Activated CD4-positive, CD25-positive, alpha-beta regulatory T cell treated with anti-CD3 and anti-CD28 coated beads, Interleukin-2, amount 50 U/mL, for 72 hours (primary cell): Measurements from ENCODE around the gene PVALEF.

Experiments
- DNase-seq: peaks from one replicate; pipeline ENCODE4 v3.0.0; 2021

The PVALEF gene

GRCh38 chr17:81165246-81166032, at the start of gene PVALEF:
Gene PVALEF (plus strand): TSS chr17:81165507. CDS start chr17:81181227, 15,720 bp downstream.
- DNase-seq = no peak

- no peak for DNase-seq
Measured at GRCh38 chr17:81115749-81116464, 49.4 kb upstream of the PVALEF start.

DNA sequence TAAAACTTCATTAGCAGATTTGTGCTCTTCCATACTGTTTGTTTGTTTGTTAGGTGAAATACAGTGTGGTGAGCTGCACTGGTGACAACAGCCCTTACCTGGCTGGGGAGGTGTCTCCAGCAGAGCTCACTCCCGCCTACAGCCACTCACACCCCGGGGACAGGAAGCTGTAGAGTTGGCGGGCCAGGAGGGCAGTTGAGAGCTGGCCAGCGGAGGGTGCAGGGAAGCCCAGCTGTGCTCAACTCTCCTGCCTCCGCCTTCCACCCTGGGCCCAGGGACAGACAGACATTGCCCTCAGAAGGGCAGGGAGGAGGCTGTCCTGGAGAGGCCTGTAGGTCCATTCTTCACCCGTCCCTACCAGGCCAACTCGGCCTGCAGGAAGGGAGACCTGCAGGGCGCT, 48.6 kb upstream of the PVALEF start:
- no peak for DNase-seq

DNA sequence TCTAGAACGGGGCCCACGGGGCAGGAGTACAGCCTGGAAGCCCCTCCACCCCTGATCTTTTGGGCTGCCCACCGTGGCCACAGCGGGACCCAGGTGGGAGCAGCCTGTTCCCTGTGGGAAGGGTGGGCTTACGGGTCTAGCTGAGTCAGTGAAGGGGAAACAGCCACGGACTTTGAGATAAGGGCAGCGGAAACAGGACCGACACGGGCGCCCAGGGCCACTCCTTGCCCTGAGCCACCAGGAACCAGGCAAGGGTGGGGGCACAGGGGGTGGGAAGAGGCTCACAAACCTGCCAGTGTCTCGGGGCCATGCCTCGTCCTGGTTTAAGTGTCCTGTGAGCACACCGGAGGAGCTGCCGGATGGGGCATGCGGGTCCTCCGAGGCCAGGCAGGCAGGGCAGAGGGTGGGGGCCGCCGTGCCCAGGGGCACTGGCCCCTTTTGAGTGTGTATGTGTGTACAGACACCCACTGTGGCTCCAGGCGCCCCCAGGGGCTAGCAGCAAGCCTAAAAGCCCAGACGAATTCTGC, 47.6 kb upstream of the PVALEF start:
- DNase-seq = no peak

- no peak for DNase-seq
Measured at GRCh38 chr17:81118308-81119221, 46.7 kb upstream of the PVALEF start.

DNA sequence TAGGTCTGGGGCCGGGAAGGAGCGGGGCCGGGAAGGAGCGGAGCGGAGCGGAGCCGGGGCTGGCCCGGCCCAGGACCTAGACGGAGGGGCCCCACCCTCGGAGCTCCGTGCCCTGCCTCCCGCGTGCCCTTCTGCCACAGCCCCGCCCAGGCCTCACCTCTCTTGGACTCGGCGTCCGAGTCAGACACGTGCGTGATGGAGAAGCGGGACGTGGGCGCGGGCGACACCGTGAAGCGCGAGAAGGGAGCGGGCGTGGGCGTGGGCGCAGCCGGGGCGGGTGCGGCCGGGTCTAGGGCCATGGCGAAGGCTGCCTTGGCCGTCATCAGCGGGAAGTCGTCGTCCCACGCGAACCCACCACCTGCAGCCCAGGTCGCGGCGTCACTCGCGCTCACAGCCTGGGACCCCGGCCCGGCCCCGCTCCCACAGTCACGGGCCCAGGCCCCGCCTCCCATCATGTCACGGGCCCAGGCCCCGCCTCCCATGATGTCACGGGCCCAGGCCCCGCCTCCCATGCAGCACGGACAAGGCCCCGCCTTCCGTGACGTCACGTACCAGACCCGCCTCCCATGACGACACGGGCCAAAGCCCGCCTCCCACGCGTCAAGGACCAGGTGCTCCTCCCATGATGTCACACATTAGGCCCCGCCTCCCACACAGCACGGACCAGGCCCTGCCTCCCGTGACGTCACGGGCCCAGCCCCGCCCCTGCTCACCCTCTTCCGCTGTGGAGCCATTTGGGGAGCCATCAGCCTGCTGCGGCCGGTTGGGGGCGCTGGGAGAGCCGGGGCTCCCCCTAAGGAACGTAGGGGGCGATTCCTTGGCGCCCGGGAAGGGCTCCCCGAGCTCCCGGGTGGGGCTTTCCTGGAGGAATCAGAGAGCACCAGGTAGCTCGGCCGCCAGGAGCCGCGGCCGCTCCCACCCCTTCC, 45.8 kb upstream of the PVALEF start:
- peak; percentile 88 for DNase-seq

GRCh38 chr17:81120149-81120484, 45.2 kb upstream of the PVALEF start:
- DNase-seq = no peak

DNA sequence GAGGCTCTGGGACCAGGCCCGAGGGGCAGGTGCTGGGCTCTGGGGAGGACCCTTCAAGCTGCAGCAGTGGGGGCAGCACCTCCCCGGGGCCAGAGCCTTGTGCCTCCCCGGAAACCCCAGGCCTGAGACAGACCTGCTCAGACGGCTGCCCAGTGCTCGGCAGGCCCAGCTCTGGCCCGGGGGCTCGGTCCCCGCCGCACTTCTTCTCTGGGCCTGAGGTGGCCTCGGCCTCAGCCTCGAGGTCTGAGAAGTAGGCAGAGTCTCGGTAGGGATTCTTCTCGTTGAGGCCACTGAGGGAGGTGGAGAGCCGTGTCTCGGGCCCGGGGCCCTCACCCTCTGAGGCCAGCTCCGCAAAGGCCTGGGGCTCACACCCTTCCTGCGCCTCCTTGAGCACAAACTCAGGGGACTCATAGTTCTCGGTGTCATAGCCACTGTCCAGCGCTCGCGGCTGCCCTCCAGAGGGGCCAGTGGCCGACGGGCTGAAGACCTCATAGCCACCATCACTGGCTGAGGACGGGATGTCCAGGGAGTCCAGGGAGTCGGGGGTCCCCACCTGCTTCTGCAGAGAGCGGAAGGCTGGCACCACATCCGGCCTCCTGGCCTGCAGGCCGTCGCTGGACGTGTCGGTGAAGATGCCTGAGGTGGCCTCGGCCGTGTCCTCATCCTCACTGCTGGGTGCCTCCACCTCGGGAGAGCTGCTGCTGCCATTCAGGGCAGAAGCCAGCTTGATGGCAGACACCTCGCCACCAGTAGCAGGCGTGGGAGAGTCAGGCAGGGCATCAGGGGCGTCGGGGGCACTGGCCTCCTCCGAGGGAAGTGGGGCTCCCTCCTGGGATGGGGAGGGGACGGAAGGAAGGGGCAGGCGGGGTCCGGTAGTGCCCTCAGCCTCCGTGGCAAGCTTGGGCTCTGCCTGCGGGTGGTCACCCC, 44.3 kb upstream of the PVALEF start:
- DNase-seq = no peak

DNA sequence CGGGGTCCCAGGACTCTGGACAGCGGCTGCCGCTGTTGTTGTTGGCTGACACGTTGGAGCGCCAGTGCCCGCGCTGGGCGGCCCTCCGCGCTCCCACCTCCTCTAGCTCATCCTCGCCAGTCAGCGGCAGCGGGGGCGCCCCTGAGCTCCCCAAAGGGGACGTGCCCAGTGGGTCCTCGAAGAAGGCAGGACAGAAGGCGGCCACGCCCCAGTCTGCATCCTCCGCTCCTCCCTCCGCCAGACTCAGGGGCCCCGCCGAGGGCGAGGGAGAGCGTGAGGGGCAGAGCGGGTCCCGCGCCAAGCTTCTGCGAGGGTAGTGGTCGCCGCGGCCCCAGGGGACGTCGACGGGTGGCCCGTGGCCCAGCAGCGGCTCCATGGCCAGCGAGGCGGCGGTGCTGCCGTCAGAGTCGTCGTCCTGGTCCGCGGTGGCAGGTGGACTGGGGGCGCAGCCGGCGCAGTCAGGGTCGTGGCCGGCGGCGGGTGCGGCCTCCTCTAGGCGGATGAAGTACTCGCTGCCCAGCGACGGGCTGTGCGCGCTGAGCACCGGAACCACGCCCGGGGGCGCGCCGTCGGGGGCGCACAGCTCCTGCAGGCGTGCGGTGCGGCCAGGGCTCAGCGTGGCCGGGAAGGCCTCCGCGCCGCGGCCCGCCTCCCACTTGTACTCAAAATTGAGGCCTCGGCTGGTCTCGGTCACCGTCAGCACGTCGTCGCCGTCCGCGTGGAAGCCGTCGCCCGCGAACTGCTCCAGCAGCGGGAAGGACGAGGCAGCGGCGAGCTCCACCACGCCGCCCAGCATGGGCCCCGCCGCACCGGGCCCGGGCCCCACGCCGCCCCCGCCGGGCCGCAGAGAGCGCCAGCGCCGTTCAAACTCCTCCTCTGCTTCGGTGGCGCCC, 43.2 kb upstream of the PVALEF start:
- DNase-seq = no peak

GRCh38 chr17:81123052-81124048, 42.0 kb upstream of the PVALEF start:
- DNase-seq = no peak

- DNase-seq = no peak
Measured at GRCh38 chr17:81124377-81124776, 40.9 kb upstream of the PVALEF start.

DNA sequence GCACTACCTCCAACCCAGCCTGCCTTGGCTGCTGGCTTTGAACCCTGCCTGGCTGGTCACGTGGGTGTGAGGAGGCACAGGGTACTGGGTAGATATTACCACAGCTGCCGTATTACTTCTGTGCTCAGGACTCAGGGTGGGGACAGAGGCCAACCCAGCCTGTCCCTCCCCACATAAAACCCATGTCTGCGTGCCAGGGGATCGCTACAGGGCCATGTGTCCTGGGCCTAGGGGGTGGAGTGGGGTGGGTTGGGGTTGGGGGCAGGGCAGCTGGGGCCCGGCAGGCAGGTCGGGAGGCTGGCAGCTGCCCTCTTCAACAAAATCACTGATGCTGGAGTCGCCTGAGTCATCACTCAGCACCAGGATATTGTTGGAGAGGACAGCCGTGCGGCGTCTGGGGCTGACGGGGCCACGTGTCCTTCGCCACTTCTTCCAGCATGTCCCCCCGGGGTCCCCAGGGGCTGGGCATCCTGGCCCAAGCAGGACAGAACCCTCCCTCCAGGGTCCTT, 39.7 kb upstream of the PVALEF start:
- DNase-seq = no peak

GRCh38 chr17:81126281-81127132, 38.8 kb upstream of the PVALEF start:
- DNase-seq = no peak

DNA sequence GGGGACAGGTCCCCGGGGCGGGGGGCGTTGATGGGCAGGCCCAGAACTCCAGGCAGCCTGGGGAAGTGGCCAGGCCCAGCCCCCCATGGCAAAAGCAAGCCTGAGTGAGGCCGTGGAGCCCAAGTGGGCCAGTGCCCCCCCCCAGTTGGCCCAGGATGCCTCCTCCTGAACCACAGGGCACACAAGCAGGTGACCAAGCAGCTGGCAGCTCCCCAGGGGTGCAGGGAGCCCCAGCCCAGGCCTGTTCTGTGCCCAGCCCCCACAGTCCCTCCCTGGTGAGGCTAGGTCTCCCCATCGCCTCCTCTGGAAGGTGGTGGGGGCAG, 38.2 kb upstream of the PVALEF start:
- DNase-seq = no peak

DNA sequence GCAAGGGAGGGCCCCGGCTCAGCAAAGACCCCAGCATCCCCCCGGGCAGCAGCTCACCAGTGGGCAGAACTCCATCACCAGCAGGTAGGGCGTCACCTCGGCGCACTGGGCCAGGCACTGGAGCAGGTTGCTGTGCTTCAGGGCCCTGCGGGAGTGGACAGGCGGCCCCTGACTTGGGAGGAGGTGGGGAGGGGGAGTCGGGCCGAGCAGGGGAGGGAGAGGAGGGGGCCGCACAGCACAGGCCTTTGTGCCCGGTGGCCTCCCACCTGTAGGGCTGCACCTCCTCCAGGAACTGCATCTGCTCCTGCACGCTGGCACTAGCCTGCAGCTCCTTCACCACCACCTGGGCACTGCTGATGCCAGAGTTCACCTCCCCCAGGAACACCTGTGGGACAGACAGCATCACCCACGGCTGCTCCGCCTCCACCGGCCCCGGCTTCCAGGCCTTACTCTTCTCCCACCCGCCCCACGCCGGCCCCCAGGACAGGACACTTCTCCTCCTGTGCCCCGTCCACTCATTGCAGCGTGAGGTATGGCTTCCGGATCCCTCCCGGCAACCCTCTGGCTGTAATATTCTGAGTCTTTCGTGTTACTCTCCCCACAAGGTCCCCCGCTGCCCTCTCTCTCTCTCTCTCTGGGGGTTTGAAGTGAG, 37.7 kb upstream of the PVALEF start:
- DNase-seq = no peak

DNA sequence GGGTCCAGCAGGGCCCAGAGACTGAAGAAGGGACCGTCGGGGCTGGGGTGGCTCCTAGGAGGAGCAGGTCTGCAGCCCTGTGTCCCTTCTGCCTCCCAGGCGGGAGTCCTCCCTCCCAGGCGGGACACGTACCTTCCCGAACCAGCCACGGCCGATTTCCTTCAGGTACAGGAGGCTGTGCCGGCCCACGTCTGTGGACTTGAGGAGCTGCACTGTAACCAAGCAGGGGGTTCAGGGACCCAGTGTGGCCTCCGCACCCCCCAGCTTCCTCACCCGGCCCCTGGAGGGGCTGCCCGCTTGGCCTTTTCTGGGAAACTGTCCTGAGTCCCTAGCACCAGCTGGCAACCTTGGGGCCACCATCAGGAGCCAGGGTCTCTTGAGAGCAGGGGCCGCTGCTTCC, 37.0 kb upstream of the PVALEF start:
- no peak for DNase-seq

DNA sequence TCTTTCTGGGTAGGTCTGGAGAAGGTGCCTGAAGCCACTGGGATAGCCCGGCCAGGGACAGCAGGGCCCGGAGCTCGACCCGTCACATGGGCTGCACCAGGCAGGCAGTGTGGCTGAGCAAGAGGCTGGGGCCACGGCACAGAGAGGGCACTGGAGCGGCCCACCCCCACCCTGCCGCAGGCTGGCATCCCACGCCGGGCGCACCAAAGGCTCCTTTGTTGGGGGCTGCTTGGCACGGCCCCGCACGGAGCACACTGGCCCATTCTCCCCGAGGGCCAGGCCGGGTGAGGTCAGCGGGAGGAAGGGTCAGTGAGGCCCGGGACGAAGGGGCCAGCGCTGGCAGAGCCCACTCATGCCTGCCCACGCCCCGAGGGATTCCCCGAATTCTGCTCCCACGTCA, 36.5 kb upstream of the PVALEF start:
- no peak for DNase-seq
